ENCODE measurements around the gene ACTL9.

- no peak for TF ChIP-seq POLR2AphosphoS5 (IDR thresholded peaks at IDR 0.05)
- no peak for TF ChIP-seq POLR2A (IDR thresholded peaks at IDR 0.05)
These were observed 34.5 kb downstream of the ACTL9 start for GRCh38 chr19:8663920-8664670.

All from upper lobe of left lung (tissue), 4 donors.